ENCODE data around the gene GDAP1L1. TPM values are rescaled to one million over a fixed set of nuclear protein-coding genes. Genes with fewer than 3 reads are reported as not detected.

Gene GDAP1L1
- polyA plus RNA-seq, 1 donor from 2014 or later: 216 TPM

DNA sequence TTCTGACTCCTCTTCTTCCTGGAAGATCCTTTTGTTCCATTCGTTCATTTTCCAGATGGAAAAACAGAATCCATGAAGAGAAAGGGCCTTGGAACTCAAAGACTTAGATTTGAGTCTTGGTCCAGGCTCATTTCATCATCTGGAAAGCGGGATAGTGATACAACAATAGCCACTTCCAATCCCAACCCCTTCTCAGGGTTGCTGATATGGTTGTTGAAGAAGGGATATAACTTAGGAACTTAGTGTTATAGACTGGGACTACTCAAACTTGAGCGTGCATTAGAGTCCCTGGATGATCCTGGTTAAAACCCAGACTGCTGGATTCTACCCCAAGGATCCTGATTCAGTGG is 1.3 kb downstream of the GDAP1L1 start:
- Histone ChIP-seq H3K79me2 (replicated peaks; ENCODE audit: insufficient read depth, low read length) (peaks cover 24% of the 10 kb centered on the region), H3F3A (ENCODE audit: insufficient read depth, low read length, poor library complexity, severe bottlenecking) (peaks cover 4% of the 10 kb centered on the region), H3K4me3 (ENCODE audit: low read length) (peak overlapping the region; percentile 100), H3K9me3 (ENCODE audit: low read length) (no peaks in the 10 kb centered on the region), H4K20me1 (ENCODE audit: insufficient read depth) (no peaks in the 10 kb centered on the region), H2AFZ (ENCODE audit: low read depth, low read length) (peak overlapping the region; percentile 97), H3K27me3 (ENCODE audit: insufficient read depth, low read depth, low read length) (no peaks in the 10 kb centered on the region), H3K4me2 (ENCODE audit: low read length) (peak overlapping the region; percentile 61), H3K9me2 (ENCODE audit: insufficient read depth, low read length) (no peaks in the 10 kb centered on the region), H3K27ac (ENCODE audit: low read length) (peak overlapping the region; percentile 92), H3K9ac (ENCODE audit: low read length) (peak overlapping the region; percentile 100), H3K36me3 (ENCODE audit: insufficient read depth, low read length) (no peaks in the 10 kb centered on the region)
- TF ChIP-seq RAD21 (conservative IDR thresholded peaks at IDR 0.05) (no peak), SMC3 (conservative IDR thresholded peaks at IDR 0.05; ENCODE audit: poor library complexity) (peak; percentile 5)

DNA sequence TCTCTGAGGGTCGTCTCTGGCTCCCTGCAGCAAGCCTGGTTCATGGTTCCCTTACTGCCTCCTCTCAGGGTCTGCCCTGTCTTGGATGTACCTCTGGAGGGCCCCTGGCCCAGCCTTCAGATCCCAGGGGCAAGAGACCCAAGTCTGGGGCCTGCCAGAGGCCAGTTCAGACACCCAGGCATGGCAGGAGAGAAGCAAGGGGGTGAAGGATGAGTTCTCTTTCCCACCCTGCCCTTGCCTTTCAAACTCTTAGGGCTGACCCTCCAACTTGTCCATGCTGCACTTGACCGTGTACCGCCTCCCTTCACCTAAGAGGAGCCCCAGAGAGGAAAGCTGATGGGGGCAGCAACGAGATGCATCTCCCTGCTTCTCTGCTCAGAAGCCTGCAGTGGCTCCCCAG is 4.2 kb downstream of the GDAP1L1 start:
- Histone ChIP-seq H3K27ac (ENCODE audit: low read length) (no peak overlapping the region), H3K36me3 (ENCODE audit: insufficient read depth, low read length) (no peaks in the 10 kb centered on the region), H3F3A (ENCODE audit: insufficient read depth, low read length, poor library complexity, severe bottlenecking) (peaks cover 4% of the 10 kb centered on the region), H3K9ac (ENCODE audit: low read length) (no peak overlapping the region), H3K79me2 (replicated peaks; ENCODE audit: insufficient read depth, low read length) (peaks cover 24% of the 10 kb centered on the region), H3K27me3 (ENCODE audit: insufficient read depth, low read depth, low read length) (no peaks in the 10 kb centered on the region), H3K4me3 (ENCODE audit: low read length) (no peak overlapping the region), H3K9me2 (ENCODE audit: insufficient read depth, low read length) (no peaks in the 10 kb centered on the region), H3K9me3 (ENCODE audit: low read length) (no peaks in the 10 kb centered on the region), H3K4me2 (ENCODE audit: low read length) (no peak overlapping the region), H2AFZ (ENCODE audit: low read depth, low read length) (no peak overlapping the region), H4K20me1 (ENCODE audit: insufficient read depth) (peaks cover 5% of the 10 kb centered on the region)
- no peak for TF ChIP-seq EZH2 (IDR thresholded peaks at IDR 0.05; ENCODE audit: borderline replicate concordance, insufficient read depth, low read length, poor library complexity, severe bottlenecking)
- no peak for TF ChIP-seq TAF1 (IDR thresholded peaks at IDR 0.05; ENCODE audit: low read depth)
- TF ChIP-seq, protein P1, sequence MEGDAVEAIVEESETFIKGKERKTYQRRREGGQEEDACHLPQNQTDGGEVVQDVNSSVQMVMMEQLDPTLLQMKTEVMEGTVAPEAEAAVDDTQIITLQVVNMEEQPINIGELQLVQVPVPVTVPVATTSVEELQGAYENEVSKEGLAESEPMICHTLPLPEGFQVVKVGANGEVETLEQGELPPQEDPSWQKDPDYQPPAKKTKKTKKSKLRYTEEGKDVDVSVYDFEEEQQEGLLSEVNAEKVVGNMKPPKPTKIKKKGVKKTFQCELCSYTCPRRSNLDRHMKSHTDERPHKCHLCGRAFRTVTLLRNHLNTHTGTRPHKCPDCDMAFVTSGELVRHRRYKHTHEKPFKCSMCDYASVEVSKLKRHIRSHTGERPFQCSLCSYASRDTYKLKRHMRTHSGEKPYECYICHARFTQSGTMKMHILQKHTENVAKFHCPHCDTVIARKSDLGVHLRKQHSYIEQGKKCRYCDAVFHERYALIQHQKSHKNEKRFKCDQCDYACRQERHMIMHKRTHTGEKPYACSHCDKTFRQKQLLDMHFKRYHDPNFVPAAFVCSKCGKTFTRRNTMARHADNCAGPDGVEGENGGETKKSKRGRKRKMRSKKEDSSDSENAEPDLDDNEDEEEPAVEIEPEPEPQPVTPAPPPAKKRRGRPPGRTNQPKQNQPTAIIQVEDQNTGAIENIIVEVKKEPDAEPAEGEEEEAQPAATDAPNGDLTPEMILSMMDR (IDR thresholded peaks at IDR 0.05; ENCODE audit: poor library complexity, severe bottlenecking): no peak

GRCh38 chr20:44253528-44253927 is 6.4 kb downstream of the GDAP1L1 start:
- no peak overlapping the region for H3K27ac ChIP-seq (ENCODE audit: low read length)
- H3K4me2 ChIP-seq (ENCODE audit: low read length): no peak overlapping the region
- no peaks in the 10 kb centered on the region for H3K9me3 ChIP-seq (ENCODE audit: low read length)
- H3F3A ChIP-seq (ENCODE audit: insufficient read depth, low read length, poor library complexity, severe bottlenecking): no peaks in the 10 kb centered on the region
- no peak for TF ChIP-seq RAD21 (conservative IDR thresholded peaks at IDR 0.05)
- no peak for TF ChIP-seq TAF1 (IDR thresholded peaks at IDR 0.05; ENCODE audit: low read depth)
- TF ChIP-seq MXI1 (conservative IDR thresholded peaks at IDR 0.05; ENCODE audit: poor library complexity, severe bottlenecking): no peak
- TF ChIP-seq EP300 (conservative IDR thresholded peaks at IDR 0.05; ENCODE audit: poor library complexity, severe bottlenecking): no peak
- TF ChIP-seq, protein P1 (IDR thresholded peaks at IDR 0.05; ENCODE audit: poor library complexity, severe bottlenecking): no peak
- TF ChIP-seq REST (IDR thresholded peaks at IDR 0.05; ENCODE audit: borderline replicate concordance): no peak
- no peak for TF ChIP-seq EZH2 (IDR thresholded peaks at IDR 0.05; ENCODE audit: borderline replicate concordance, insufficient read depth, low read length, poor library complexity, severe bottlenecking)
- TF ChIP-seq SMC3 (conservative IDR thresholded peaks at IDR 0.05; ENCODE audit: poor library complexity): no peak
- no peak for TF ChIP-seq POLR2AphosphoS5 (IDR thresholded peaks at IDR 0.05)
- peaks cover 20% of the 10 kb centered on the region for H3K79me2 ChIP-seq (replicated peaks; ENCODE audit: insufficient read depth, low read length)
- no peak overlapping the region for H3K4me3 ChIP-seq (ENCODE audit: low read length)
- peaks cover 5% of the 10 kb centered on the region for H4K20me1 ChIP-seq (ENCODE audit: insufficient read depth)
- H3K9ac ChIP-seq (ENCODE audit: low read length): no peak overlapping the region
- H3K36me3 ChIP-seq (ENCODE audit: insufficient read depth, low read length): no peaks in the 10 kb centered on the region
- H3K9me2 ChIP-seq (ENCODE audit: insufficient read depth, low read length): no peaks in the 10 kb centered on the region
- H2AFZ ChIP-seq (ENCODE audit: low read depth, low read length): no peak overlapping the region
- H3K27me3 ChIP-seq (ENCODE audit: insufficient read depth, low read depth, low read length): no peaks in the 10 kb centered on the region

Data from neural cell (in vitro differentiated cells).